Heart left ventricle (tissue), 16 donors: ENCODE results near the gene TVP23C. TPM values are rescaled to one million over a fixed set of nuclear protein-coding genes. Genes with fewer than 3 reads are reported as not detected.
A peak's percentile ranks its signal among the peaks of the same experiment; 100 is the strongest.

Experiments used
- ATAC-seq, 4 donors: fragments of 200-7000 bp; cut with Tn5 transposase; one replicate each; pipeline ENCODE4 v1.9.1; 2020 to 2022; ENCODE audit warnings: moderate library complexity in 4 of 4, mild to moderate bottlenecking in 3 of 4, moderate number of reproducible peaks in 1 of 4
- DNase-seq, 5 donors: peaks; one replicate each; pipeline ENCODE4 v3.0.0-alpha.2; 2020
- H3K27ac ChIP-seq, 12 donors: fragments of 200-600 bp; sonication (generic) in 4 of 12; one replicate each; pipeline versions ENCODE4 v1.5.0 to v1.8.0; 2016 to 2022; ENCODE audit warnings: mild to moderate bottlenecking in 2 of 12
- H3K27me3 ChIP-seq, 9 donors: fragments of 200-600 bp; sonication (generic) in 2 of 9; one replicate each; pipeline versions ENCODE4 v1.5.1 to v1.8.0; 2016 to 2022; ENCODE audit warnings: mild to moderate bottlenecking in 3 of 9
- H3K36me3 ChIP-seq, 9 donors: fragments of 200-600 bp; sonication (generic) in 2 of 9; one replicate each; pipeline versions ENCODE4 v1.5.0 to v1.8.0; 2018 to 2022; ENCODE audit warnings: mild to moderate bottlenecking in 2 of 9
- H3K4me1 ChIP-seq, 12 donors: fragments of 200-600 bp; sonication (generic) in 4 of 12; one replicate each; pipeline versions ENCODE4 v1.5.0 to v1.8.0; 2016 to 2022; ENCODE audit warnings: mild to moderate bottlenecking in 3 of 12
- H3K4me3 ChIP-seq, 12 donors: fragments of 200-600 bp; sonication (generic) in 4 of 12; one replicate each; pipeline versions ENCODE4 v1.5.0 to v1.8.0; 2017 to 2022; ENCODE audit warnings: mild to moderate bottlenecking in 9 of 12, moderate library complexity in 4 of 12
- H3K9me3 ChIP-seq, 12 donors: fragments of 200-600 bp; sonication (generic) in 4 of 12; one replicate each; pipeline versions ENCODE4 v1.5.0 to v1.8.0; 2016 to 2022; ENCODE audit warnings: mild to moderate bottlenecking in 1 of 12
- CTCF ChIP-seq, 12 donors: fragments of 200-600 bp; sonication (generic) in 4 of 12; IDR thresholded peaks; one replicate each; pipeline versions ENCODE4 v1.5.0 to v1.8.0; 2018 to 2022; ENCODE audit warnings: antibody characterized with exemption in 12 of 12, mild to moderate bottlenecking in 5 of 12
- POLR2A ChIP-seq, 2 donors: fragments of 450-650 bp; IDR thresholded peaks; one replicate each; pipeline ENCODE4 v1.6.1; 2017; ENCODE audit warnings: antibody characterized with exemption in 2 of 2, mild to moderate bottlenecking in 2 of 2, moderate library complexity in 2 of 2
- WGBS, 4 donors: extraction: QIAGEN DNeasy Blood & Tissue Kit in 2 of 4; methylation state at CpG; one replicate each; pipeline versions ENCODE4 v1.1.5 to v1.1.7; 2013 to 2018; 5-methylcytosine and 5-hydroxymethylcytosine counted together
- intact Hi-C, 10 donors: fragments of 100-400 bp; cut with DNase I; formaldehyde crosslinking; loops; one replicate each; pipeline versions ENCODE4 v1.11.1 to v1.14.2; 2022
- polyA plus RNA-seq, 2 donors: library from polyadenylated mRNA; stranded (reverse); fragments of 200-250 nt; gene quantifications; one replicate each; pipeline ENCODE4 v1.2.3, GENCODE V29; 2013
- total RNA-seq, 9 donors: library from RNA; depleted of rRNA in 2 of 9; stranded (reverse); fragments of >200 nt in 2 of 9; fragmentation: NEBNext Ultra II Directional in 3 of 9; extraction: Animal tissue kit (Norgen Biotek cat#: 25700) in 3 of 9; gene quantifications; one replicate each; pipeline versions ENCODE4 v1.1.0 to v1.2.4, GENCODE V29; 2016 to 2023
- donor health status: ischemic (EF 13 %, LVEDD 7.1; RV severe dilation, severe dysfunction).
- donor health status: healthy with polysubstance abuse.
- donor health status: DM: no; HTN: yes; CAD: no.
- donor health status: DM: no; HTN: no; CAD: no.
- donor health status: ischemic (EF 25% LVEDD 6.9; RV normal size, moderate dysfunction).
- donor health status: ischemic (EF 25% LVEDD 5.7; RV mildly dilated, moderate dysfunction).
- donor health status: healthy.
- donor health status: DM: yes; HTN: yes; CAD: no.
- donor health status: ischemic (EF 35%, LVEDD 5.7; RV mildly dilated, moderate dysfunction).
- donor health status: nonischemic (EF 11% LVEDD 7.7; RV severe dilation, severe dysfunction).
- donor health status: DM: yes; HTN: yes; CAD: no.
- donor health status: PGD.
- donor health status: ischemic (EF 29% LVEDD 5.4; RV normal size, mild dysfunction).
- donor health status: nonischemic (EF 23%, LVEDD 6.1; RV moderate dilation, normal function).

Gene TVP23C
- total and polyA plus RNA-seq, 11 donors = 1.9 to 8.7 (median 5.2) TPM

- Histone ChIP-seq H3K9me3 (no peaks in the 10 kb centered on the region), H3K36me3 (no peaks in the 10 kb centered on the region), H3K4me3 (no peak overlapping the region), H3K4me1 (peaks cover 0 to 35% (median 13%) of the 10 kb centered on the region in 12 donors), H3K27me3 (no peaks in the 10 kb centered on the region), H3K27ac (peak overlapping the region in 1 of 12 donors; percentile 15)
- intact Hi-C loops = no loop called here
- 34 to 43% (median 37%) methylated on average over 4 of the region's 4 CpGs for WGBS, 4 donors
- TF ChIP-seq CTCF (IDR thresholded peaks at IDR 0.05) (no peak), POLR2A (IDR thresholded peaks at IDR 0.05) (no peak)
- no peak for DNase-seq
- ATAC-seq = peak in 1 of 4 donors; percentile 19
Measured at GRCh38 chr17:15468126-15468525, 95.2 kb downstream of the TVP23C start.

- H3K4me1 ChIP-seq = peaks cover 0 to 41% (median 17%) of the 10 kb centered on the region in 12 donors
- no peak within 1 kb of the TSS for H3K4me3 ChIP-seq
- H3K9me3 ChIP-seq = no peaks in the 10 kb centered on the region
- WGBS, 4 donors = 76 to 93% (median 85%) methylated on average over 3 of the region's 3 CpGs
- H3K27ac ChIP-seq = peak within 1 kb of the TSS in 2 of 12 donors; percentile 15 to 25
- no peak for DNase-seq
- TF ChIP-seq POLR2A (IDR thresholded peaks at IDR 0.05) = no peak
- TF ChIP-seq CTCF (IDR thresholded peaks at IDR 0.05) = no peak
- intact Hi-C loops = no loop called here
- H3K27me3 ChIP-seq = no peaks in the 10 kb centered on the region
- no peak for ATAC-seq
- no peaks in the 10 kb centered on the region for H3K36me3 ChIP-seq
Measured at GRCh38 chr17:15467592-15467991, 95.7 kb downstream of the TVP23C start, which contains the start of gene CDRT4. CDRT4 (minus strand) TSS chr17:15467621; CDS start chr17:15440238, 27,383 bp downstream.

GRCh38 chr17:15466131-15466530 lies 97.2 kb downstream of the TVP23C start:
- H3K4me1 ChIP-seq = peaks cover 0 to 45% (median 17%) of the 10 kb centered on the region in 12 donors
- ATAC-seq = no peak
- no peak for TF ChIP-seq CTCF (IDR thresholded peaks at IDR 0.05)
- TF ChIP-seq POLR2A (IDR thresholded peaks at IDR 0.05) = no peak
- no peaks in the 10 kb centered on the region for H3K9me3 ChIP-seq
- intact Hi-C loops = no loop called here
- H3K4me3 ChIP-seq = no peak overlapping the region
- H3K27ac ChIP-seq = no peak overlapping the region
- no peak for DNase-seq
- no peaks in the 10 kb centered on the region for H3K36me3 ChIP-seq
- WGBS, 4 donors = 87 to 91% (median 90%) methylated on average over 6 of the region's 6 CpGs
- no peaks in the 10 kb centered on the region for H3K27me3 ChIP-seq

GRCh38 chr17:15465045-15465701 lies 98.1 kb downstream of the TVP23C start:
- Histone ChIP-seq H3K27ac (no peak overlapping the region), H3K27me3 (no peaks in the 10 kb centered on the region), H3K36me3 (no peaks in the 10 kb centered on the region), H3K9me3 (no peaks in the 10 kb centered on the region), H3K4me1 (peaks cover 0 to 44% (median 17%) of the 10 kb centered on the region in 12 donors), H3K4me3 (no peak overlapping the region)
- TF ChIP-seq CTCF (IDR thresholded peaks at IDR 0.05) (no peak), POLR2A (IDR thresholded peaks at IDR 0.05) (no peak)
- 96 to 100% (median 98%) methylated on average over 2 of the region's 2 CpGs for WGBS, 4 donors
- intact Hi-C loops = no loop called here
- DNase-seq = no peak
- no peak for ATAC-seq
